Heart right ventricle (tissue), 16 donors: Measurements from ENCODE around the gene AKT1S1. TPM values are rescaled to one million over a fixed set of nuclear protein-coding genes. Genes with fewer than 3 reads are reported as not detected.
A peak's percentile ranks its signal among the peaks of the same experiment; 100 is the strongest.
"Not testable (repeated sequence)": the region's sequence is repeated elsewhere in the genome, so short reads cannot be mapped to it uniquely, and the experiment has no call there.

ENCODE experiments used
- ATAC-seq, 8 donors: fragments of 200-7000 bp; cut with Tn5 transposase; one replicate each; pipeline ENCODE4 v1.9.1; 2020; ENCODE audit warnings: mild to moderate bottlenecking in 8 of 8, moderate library complexity in 8 of 8, moderate number of reproducible peaks in 1 of 8
- DNase-seq, 2 donors: peaks; one replicate each; pipeline ENCODE4 v3.0.0-alpha.2; 2020
- H3K27ac ChIP-seq, 10 donors: fragments of 200-600 bp; sonication (generic) in 2 of 10; one replicate each; pipeline versions ENCODE4 v1.5.0 to v1.8.0; 2020 to 2022; ENCODE audit warnings: mild to moderate bottlenecking in 3 of 10
- H3K27me3 ChIP-seq, 7 donors: fragments of 200-600 bp; one replicate each; pipeline ENCODE4 v1.8.0; 2021 to 2022; ENCODE audit warnings: mild to moderate bottlenecking in 2 of 7
- H3K36me3 ChIP-seq, 9 donors: fragments of 200-600 bp; sonication (generic) in 1 of 9; one replicate each; pipeline versions ENCODE4 v1.5.0 to v1.8.0; 2020 to 2022; ENCODE audit warnings: mild to moderate bottlenecking in 2 of 9
- H3K4me1 ChIP-seq, 9 donors: fragments of 200-600 bp; sonication (generic) in 1 of 9; one replicate each; pipeline versions ENCODE4 v1.5.0 to v1.8.0; 2020 to 2022; ENCODE audit warnings: mild to moderate bottlenecking in 4 of 9
- H3K4me3 ChIP-seq, 10 donors: fragments of 200-600 bp; sonication (generic) in 2 of 10; one replicate each; pipeline versions ENCODE4 v1.5.0 to v1.8.0; 2020 to 2022; ENCODE audit warnings: mild to moderate bottlenecking in 7 of 10, moderate library complexity in 2 of 10
- H3K9me3 ChIP-seq, 11 donors: fragments of 200-600 bp in 10 of 11; sonication (generic) in 2 of 11; one replicate each; pipeline versions ENCODE4 v1.5.0 to v1.8.0; 2013 to 2022; ENCODE audit warnings: mild to moderate bottlenecking in 2 of 11, control low read depth in 1 of 11, moderate library complexity in 1 of 11
- CTCF ChIP-seq, 9 donors: fragments of 200-600 bp; sonication (generic) in 2 of 9; IDR thresholded peaks; one replicate each; pipeline versions ENCODE4 v1.5.0 to v1.8.0; 2021 to 2022; ENCODE audit warnings: antibody characterized with exemption in 9 of 9, mild to moderate bottlenecking in 5 of 9, moderate library complexity in 1 of 9
- WGBS, 2 donors: extraction: QIAGEN DNeasy Blood & Tissue Kit; methylation state at CpG; one replicate each; pipeline ENCODE4 v1.1.7; 2013; ENCODE audit warnings: inconsistent platforms in 1 of 2; 5-methylcytosine and 5-hydroxymethylcytosine counted together
- intact Hi-C, 10 donors: fragments of 100-400 bp; cut with DNase I; formaldehyde crosslinking; loops; one replicate each; pipeline versions ENCODE4 v1.11.1 to v1.14.2; 2022
- long read RNA-seq, 3 donors: library from polyadenylated mRNA; unstranded; transcript quantifications; one replicate each; pipeline ENCODE4 v2.0.0, GENCODE V29; 2020 to 2021
- polyA plus RNA-seq, 2 donors: library from polyadenylated mRNA; stranded (reverse); fragments of 200-250 nt; gene quantifications; one replicate each; pipeline ENCODE4 v1.2.3, GENCODE V29; 2013
- total RNA-seq, 10 donors: library from RNA; stranded (reverse); fragmentation: NEBNext Ultra II Directional in 3 of 10; extraction: Animal tissue kit (Norgen Biotek cat#: 25700) in 3 of 10; gene quantifications; one replicate each; pipeline versions ENCODE4 v1.2.1 to v1.2.4, GENCODE V29; 2021 to 2023
- donor health status: Arrhythmogenic right ventricular cardiomyopathy.
- donor health status: ischemic (EF 13 %, LVEDD 7.1; RV severe dilation, severe dysfunction).
- donor health status: healthy with polysubstance abuse.
- donor health status: DM: no; HTN: yes; CAD: no.
- donor health status: DM: no; HTN: no; CAD: no.
- donor health status: ischemic (EF 25% LVEDD 6.9; RV normal size, moderate dysfunction).
- donor health status: ischemic (EF 25% LVEDD 5.7; RV mildly dilated, moderate dysfunction).
- donor health status: healthy.
- donor health status: DM: yes; HTN: yes; CAD: no.
- donor health status: Ischemic cardiomyopathy.
- donor health status: ischemic (EF 35%, LVEDD 5.7; RV mildly dilated, moderate dysfunction).
- donor health status: nonischemic (EF 11% LVEDD 7.7; RV severe dilation, severe dysfunction).
- donor health status: DM: yes; HTN: yes; CAD: no.
- donor health status: PGD.
- donor health status: ischemic (EF 29% LVEDD 5.4; RV normal size, mild dysfunction).
- donor health status: nonischemic (EF 23%, LVEDD 6.1; RV moderate dilation, normal function).

Gene AKT1S1
- total RNA-seq, result 10 to 100 TPM; 26.0 to 51.9 (median 32.4) TPM
- polyA plus RNA-seq, result 10 to 100 TPM; 42.6 to 48.1 TPM
- long read RNA-seq, donor 1, partial matches to known transcripts, result 1 of 4 reads
- long read RNA-seq, donor 1, other reads (novel, unspliced or antisense), result 2 of 4 reads
- long read RNA-seq, donor 2, partial matches to known transcripts, result 0 of 5 reads
- long read RNA-seq, donor 2, other reads (novel, unspliced or antisense), result 4 of 5 reads
- long read RNA-seq, donor 3, partial matches to known transcripts, result 0 of 1 reads
- long read RNA-seq, donor 3, other reads (novel, unspliced or antisense), result 1 of 1 reads

GRCh38 chr19:49877020-49877878 is at the start of gene AKT1S1, which contains the start of gene TBC1D17:
TSS of gene AKT1S1 (minus strand) at chr19:49877355. CDS start at chr19:49873295, 4,060 bp downstream.
TSS of gene TBC1D17 (plus strand) at chr19:49877702. CDS start at chr19:49877724, 22 bp downstream.
- peak; percentile 78 to 92 (median 87) for ATAC-seq
- peak within 1 kb of the TSS; percentile 91 to 99 (median 98) for H3K27ac ChIP-seq
- no peaks in the 10 kb centered on the region for H3K27me3 ChIP-seq
- WGBS, 2 donors, result 0% methylated on average over 61 of the region's 61 CpGs
- peak within 1 kb of the TSS; percentile 61 to 95 (median 81) for H3K4me3 ChIP-seq
- H3K4me1 ChIP-seq, result peaks cover 9 to 36% (median 26%) of the 10 kb centered on the region in 9 donors
- DNase-seq, result peak; percentile 99 to 100
- intact Hi-C loops, result loop anchor here in 4 of 10 donors (1.0 to 5.0 kb wide), 7 partner anchors 26 to 380 kb away; partner anchors contain the start of genes AP2A1 (in 2 of the 4), ATF5 (in 1 of the 4), FUZ (in 1 of the 4) and NUP62 (in 1 of the 4)
- no peak for TF ChIP-seq CTCF (IDR thresholded peaks at IDR 0.05)
- no peaks in the 10 kb centered on the region for H3K9me3 ChIP-seq
- peaks cover under 1 to 51% (median 35%) of the 10 kb centered on the region in 9 donors for H3K36me3 ChIP-seq

GRCh38 chr19:49926515-49926914 is 49.4 kb upstream of the AKT1S1 start:
- 87 to 91% methylated on average over 10 of the region's 10 CpGs for WGBS, 2 donors
- ATAC-seq, result no peak
- TF ChIP-seq CTCF (IDR thresholded peaks at IDR 0.05), result no peak
- Histone ChIP-seq H3K27ac (no peak overlapping the region), H3K4me3 (no peak overlapping the region), H3K36me3 (peaks cover 0 to 69% (median 7%) of the 10 kb centered on the region in 9 donors), H3K9me3 (no peaks in the 10 kb centered on the region), H3K4me1 (peaks cover 4 to 73% (median 24%) of the 10 kb centered on the region in 9 donors), H3K27me3 (no peaks in the 10 kb centered on the region)
- DNase-seq, result no peak
- intact Hi-C loops, result loop anchor here in 1 of 10 donors (5.0 kb wide), 1 partner anchor 44 kb away; no protein-coding TSS in a partner anchor

- DNase-seq (no peak), ATAC-seq (no peak)
- TF ChIP-seq CTCF (IDR thresholded peaks at IDR 0.05), result no peak
- H3K36me3 ChIP-seq, result peaks cover 0 to 74% (median 9%) of the 10 kb centered on the region in 9 donors
- H3K27ac ChIP-seq, result peak overlapping the region in 1 of 10 donors; percentile 74
- WGBS, 2 donors, result 78 to 84% methylated on average over 5 of the region's 5 CpGs
- no peak overlapping the region for H3K4me3 ChIP-seq
- no peaks in the 10 kb centered on the region for H3K9me3 ChIP-seq
- H3K27me3 ChIP-seq, result no peaks in the 10 kb centered on the region
- intact Hi-C loops, result loop anchor here in 1 of 10 donors (5.0 kb wide), 1 partner anchor 43 kb away; no protein-coding TSS in a partner anchor
- H3K4me1 ChIP-seq, result peaks cover 4 to 74% (median 24%) of the 10 kb centered on the region in 9 donors
Measured at GRCh38 chr19:49925486-49925885, 48.3 kb upstream of the AKT1S1 start.

- DNase-seq, ATAC-seq, H3K9me3 ChIP-seq, H3K4me3 ChIP-seq, H3K27me3 ChIP-seq: not testable (repeated sequence)
- intact Hi-C loops, result loop anchor here in 1 of 10 donors (5.0 kb wide), 1 partner anchor 43 kb away; no protein-coding TSS in a partner anchor
- H3K4me1 ChIP-seq, result peaks cover 4 to 70% (median 24%) of the 10 kb centered on the region in 9 donors
- WGBS, 2 donors, result 94 to 95% methylated on average over 13 of the region's 13 CpGs
- peaks cover 0 to 77% (median 9%) of the 10 kb centered on the region in 9 donors for H3K36me3 ChIP-seq
- H3K27ac ChIP-seq, result peak overlapping the region in 1 of 10 donors; percentile 74
Measured at GRCh38 chr19:49924881-49925210, 47.7 kb upstream of the AKT1S1 start.
